C1 segment of cervical spinal cord (tissue), 14 donors: ENCODE measurements around the gene ZBTB24.
"Not testable (repeated sequence)": the region's sequence is repeated elsewhere in the genome, so short reads cannot be mapped to it uniquely, and the experiment has no call there.

Source experiments
- DNase-seq, 14 donors: peaks; one replicate each; lab custom pipeline; 2025; lab: John Stamatoyannopoulos, UW

Gene ZBTB24

DNA sequence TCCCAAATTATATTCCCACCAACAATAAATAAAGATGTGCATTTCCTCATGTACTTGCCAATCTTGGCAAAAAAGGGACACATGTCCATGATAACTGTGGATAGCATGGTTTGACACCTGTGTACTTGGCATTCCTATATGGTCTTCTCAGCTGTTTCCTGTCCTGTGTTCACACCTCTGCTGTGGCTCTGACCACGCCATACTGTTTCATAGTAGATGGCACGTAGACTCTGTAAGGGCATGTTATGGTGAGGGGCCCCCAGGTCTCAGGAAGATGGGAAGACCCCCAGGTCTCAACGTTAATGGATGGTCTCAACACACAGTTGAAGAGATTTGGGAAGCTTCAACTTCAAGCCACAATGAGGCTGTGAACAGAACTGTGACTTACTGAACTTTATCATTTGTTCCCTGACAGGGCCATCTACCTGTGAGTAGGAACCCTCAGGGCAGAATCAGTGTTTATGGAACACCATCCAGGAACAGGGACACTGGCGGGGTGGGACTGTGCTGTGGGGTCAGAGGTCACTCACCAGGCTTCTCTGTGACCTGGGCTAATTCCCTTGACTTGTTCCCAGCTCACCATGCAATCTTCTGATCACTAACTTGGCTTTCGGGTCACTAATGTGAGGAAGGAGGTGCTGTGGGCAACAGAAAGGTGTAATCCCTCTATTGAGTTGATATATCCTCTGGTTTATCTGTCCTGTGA is 11.8 kb downstream of the ZBTB24 start:
- DNase-seq = no peak

DNA sequence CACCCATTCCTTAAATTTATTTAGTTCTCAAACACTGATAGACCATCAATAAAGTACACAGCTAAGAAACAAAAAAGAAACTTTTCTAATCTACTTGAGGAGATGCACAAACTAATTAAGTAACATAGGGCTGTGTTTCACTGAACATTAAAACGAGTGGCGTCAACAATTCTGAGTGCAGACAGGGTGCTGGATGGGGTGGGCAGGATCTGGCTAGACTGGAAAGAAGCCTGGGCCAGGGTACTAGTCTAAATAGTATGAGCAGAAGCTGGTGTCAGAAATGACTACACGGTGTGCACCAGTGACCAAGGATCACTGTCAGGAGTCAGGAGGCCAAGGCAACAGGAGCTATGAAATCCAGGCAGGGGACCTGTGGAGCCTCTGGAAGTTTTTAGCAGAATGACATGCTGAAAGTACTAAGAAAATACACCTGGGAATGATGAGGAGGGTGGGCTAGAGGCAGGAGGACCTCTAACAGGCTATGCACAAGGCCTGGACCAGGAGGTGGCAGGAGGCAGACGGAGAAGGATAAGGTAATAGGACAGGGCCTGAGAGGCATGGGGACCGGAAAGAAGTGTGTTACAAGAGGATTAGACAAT is 13.3 kb downstream of the ZBTB24 start:
- no peak for DNase-seq

DNA sequence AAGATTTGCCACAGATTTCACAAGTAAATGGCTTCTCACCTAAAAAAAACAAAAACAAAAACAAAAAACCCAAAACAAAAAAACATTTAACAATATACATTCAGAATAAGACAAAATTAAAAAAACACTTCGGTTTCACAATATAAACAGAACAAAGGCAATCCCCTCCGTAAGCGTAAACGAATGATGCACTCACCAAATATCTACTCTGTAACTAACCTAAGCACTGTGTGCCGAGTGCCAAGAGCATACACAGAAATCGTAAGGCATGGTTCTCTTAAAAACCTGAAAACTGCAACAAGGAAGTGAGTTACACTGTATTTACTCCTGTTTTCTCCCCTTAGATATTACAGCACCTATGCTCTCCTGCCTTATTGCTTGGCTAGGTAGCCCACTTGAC is 15.3 kb downstream of the ZBTB24 start:
- DNase-seq = no peak

DNA sequence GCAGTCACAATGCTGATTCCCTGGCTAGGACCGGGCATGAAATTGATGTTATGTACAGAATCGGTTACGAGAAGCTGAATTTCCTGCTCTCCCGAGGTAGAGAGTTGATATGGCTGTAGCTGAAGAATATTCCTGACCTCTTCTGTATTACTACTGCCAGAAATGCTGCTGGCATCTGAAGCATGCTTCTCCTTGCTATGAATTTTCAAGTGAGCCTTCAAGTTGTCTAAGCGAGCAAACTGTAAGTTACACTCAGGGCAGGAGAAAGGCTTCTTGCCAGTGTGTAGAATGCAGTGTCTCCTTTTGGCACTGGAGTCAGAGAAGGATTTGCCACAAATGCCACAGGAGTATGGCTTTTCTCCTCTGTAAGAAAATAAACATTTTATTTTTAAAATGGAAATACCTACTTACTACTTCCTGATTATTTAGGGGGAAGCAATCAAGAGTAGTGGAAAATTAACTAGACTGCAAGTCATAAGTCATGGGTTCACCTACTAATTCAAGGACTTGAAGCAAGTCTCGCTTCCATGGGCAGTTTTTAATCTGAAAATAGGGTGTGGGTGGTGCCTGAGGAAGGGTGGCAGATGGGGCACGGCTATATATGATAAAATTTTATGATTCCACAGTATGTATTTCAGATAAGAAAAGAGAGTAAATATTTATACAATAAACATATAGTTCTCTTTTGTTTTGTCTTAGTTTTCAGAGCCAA is 16.7 kb downstream of the ZBTB24 start:
- no peak for DNase-seq

DNA sequence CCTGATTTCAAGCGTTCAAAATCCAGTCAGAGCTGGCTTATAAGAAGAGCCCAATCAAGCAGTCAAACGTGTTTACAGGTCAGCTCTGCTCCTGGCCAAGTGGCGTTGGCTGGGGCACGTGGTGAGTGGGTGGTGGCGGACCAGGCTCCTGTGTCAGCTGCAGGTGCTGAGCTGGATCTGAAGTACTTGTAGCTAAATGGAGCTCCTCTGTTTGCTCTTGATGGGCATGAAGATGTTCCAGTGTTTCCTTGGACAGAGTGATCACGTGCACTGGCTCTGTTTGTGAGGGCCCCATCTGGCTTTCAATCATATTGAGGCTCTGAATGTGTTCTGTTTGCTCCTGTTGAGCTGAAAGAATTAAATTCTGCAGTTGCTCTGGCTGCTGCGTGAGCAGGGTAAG is 17.2 kb downstream of the ZBTB24 start:
- DNase-seq = peak in 10 of 14 donors; percentile 21 to 62 (median 45)

DNA sequence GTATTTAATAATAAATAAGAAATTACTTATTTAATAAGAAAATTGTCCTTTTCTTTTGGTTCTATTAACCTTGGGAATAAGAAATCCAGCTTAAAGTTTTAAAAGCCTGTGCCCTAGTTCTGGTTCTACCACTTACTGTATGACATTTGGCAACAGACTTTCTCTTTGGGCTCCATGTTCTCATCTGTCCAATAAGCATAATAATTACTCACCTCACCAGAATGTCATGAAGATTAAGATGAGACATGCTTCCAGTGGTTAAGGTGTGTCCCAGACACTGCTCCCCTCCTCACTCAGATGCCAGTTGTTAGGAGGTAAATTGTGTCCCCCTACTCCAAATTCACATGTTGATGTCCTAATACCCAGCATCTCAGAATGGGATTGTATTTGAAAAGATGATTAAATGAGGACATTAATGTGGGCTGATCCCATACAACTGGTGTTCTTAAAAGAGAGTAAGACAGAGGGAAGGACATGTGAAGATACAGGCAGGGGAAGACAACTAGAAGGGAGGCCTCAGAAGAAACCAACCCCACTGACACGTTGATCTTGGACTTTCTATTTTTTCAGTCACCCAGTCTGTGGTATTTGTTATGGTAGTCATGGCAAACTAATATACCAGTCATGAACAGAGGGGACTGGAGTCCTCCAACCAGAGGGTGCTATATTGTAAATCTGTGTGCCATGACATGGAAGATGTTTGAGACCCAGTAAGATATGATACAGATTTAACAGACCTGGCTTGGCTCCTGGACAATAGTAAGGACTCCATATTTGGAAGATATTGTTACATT is 21.1 kb downstream of the ZBTB24 start:
- DNase-seq = no peak

DNA sequence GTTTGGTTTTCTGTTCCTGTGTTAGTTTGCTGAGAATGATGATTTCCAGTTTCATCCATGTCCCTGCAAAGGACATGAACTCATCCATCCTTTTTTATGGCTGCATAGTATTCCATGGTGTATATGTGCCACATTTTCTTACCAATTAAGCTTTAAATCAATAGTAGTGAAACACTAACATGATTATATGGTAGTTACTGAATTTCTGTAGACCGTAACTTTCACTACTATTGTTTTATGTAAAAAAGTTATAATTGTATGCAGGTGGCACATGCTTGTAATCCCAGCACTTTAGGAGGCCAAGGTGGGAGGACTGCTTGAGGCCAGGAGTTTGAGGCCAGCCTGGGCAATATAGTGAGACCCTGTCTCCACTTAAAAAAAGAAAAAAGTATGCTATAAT is 21.8 kb downstream of the ZBTB24 start:
- DNase-seq = not testable (repeated sequence)

DNA sequence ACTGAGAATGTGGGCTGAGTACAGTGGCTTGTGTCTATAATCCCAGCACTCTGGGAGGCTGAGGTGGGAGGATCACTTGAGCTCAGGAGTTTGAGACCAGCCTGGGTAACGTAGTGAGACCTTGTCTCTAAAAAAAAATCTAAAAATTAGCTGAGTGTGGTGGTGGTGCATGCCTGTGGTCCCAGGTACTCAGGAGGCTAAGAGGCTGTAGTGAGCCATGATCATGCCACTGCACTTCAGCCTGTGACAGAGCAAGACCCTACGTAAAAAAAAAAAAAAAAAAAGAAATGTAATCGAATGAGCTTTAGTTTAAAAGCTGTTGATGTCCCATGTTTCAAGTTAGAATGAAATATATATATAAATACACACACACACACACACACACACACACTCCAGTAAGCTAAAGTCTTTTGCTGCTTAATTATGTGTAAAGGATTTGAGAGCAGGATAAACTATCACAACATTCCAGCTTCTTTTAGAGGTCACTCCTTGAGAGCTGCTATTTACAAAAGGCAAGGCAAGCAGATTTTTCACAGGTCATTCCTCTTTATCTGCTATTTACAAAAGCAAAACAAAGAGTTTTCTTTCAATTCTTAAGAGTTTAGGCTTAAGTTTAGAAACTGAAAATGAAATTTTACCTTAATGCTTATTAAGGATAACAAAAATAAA is 22.7 kb downstream of the ZBTB24 start:
- DNase-seq = no peak

DNA sequence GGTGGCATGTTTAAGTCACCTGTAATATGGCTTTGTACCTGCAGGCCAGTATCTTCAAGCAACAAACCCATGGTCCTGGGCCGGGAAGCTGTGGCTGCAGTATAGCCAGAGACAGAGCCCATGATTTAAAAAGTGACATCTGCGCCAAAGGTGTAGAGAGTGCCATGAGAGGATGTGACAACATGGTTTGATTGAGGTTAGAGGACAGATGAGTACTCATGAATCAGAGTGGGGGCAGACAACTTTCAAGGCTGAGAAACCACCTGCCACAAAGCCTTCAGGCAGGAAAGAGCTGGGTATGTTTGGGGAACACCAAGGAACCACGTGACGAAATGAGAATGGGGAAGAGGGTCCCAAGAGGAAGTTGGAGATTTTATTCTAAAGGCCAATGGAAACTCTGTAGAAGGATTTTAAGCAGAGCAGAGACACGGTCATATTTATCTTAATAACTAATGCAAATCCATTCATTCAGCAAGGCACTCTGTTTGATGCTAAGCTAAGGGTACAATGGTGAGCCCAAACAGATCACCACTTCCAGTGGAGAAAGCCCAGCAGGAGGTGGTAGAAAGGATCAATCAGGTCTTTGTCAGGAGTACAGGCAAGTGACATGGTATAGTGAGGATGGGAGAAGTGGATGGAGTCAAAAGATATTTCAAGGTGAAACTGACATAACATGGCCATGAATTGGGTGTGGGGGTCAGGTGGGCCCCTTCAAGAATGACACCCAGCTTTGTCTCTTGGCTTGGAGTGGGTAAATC is 24.1 kb downstream of the ZBTB24 start:
- DNase-seq = peak in 1 of 14 donors; percentile 14

DNA sequence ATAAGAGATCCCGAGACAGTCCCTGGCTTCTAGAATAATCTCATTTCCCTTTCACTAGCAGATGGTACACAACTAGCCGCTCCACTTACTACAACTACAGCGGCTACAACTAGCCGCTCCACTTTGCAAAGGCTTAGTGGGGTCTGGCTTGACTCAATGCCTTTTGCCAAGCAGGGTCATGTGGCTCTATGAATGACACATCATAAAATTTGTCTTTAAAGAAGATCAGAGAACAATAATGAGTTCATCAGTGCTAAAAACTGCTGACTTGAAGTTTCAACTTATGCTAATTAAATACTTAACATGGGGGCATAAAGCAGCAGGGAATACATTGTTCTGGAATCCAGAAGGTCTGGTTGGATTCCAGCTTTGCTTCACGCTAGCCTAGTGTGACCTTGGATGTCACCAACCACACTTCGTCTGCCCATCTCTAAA is 25.4 kb downstream of the ZBTB24 start:
- DNase-seq = no peak

DNA sequence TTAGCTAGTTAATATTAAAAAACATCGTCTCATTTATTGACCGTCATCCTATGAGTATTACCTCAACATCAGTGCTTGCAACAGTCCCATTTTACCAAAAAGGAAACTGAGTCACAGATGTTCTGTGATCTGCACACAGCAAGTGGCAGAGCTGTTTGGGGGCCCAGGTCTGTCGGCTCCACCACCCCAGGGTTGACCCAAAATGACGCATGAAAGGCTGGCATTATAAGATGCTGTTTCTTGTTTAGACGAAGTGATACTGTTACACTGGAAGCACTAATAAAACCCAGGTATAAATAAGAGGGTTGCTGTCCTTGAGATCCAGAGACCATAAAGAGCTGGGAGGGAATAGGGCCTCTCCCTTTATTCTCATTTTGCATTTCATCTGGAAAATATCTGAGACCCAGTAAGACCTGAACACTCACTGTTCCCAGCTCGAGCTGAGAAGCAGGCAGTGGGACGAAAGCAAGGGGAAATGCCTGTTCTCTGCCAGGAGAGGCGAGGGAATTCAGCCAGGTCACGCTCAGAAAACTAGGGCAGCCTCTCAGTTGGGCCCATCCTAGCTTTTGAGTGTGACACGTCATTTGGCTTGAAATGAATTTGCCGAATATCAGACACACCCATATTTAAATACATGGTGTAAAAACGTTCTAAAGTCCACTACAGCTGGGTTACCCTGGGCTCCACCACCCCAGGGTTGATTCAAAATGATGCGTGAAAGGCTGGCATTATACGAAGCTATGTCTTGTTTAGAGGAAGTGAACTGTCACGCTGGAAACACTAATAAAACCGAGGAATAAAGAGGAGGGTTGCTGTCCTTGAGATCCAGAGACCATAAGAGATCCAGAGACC is 26.1 kb downstream of the ZBTB24 start:
- peak in 10 of 14 donors; percentile 14 to 86 (median 34) for DNase-seq

DNA sequence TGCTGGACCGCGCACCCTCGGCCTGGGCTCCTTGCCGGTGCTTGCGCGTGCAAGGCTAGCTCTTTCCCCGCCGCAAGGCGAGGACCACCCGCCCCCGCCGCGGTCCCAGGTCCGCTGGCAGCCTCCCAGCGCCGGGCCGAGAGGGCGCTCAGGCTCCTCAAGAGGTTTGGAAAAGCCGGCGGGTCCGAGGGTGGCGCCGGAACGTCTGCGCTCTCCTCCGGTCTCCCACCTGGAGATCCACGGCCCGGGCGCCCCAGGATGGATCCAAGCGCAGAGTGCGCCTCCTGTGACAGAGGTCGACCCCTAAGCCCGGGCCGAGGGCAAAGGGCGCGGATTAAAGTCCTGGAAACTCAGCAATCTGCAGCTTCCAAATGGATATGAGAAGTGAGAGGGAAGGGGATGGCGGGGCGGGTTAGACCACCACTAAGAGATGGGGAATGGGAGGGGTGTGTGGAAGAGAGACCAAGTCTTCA is 26.9 kb downstream of the ZBTB24 start:
- DNase-seq = peak in 2 of 14 donors; percentile 46 to 65

DNA sequence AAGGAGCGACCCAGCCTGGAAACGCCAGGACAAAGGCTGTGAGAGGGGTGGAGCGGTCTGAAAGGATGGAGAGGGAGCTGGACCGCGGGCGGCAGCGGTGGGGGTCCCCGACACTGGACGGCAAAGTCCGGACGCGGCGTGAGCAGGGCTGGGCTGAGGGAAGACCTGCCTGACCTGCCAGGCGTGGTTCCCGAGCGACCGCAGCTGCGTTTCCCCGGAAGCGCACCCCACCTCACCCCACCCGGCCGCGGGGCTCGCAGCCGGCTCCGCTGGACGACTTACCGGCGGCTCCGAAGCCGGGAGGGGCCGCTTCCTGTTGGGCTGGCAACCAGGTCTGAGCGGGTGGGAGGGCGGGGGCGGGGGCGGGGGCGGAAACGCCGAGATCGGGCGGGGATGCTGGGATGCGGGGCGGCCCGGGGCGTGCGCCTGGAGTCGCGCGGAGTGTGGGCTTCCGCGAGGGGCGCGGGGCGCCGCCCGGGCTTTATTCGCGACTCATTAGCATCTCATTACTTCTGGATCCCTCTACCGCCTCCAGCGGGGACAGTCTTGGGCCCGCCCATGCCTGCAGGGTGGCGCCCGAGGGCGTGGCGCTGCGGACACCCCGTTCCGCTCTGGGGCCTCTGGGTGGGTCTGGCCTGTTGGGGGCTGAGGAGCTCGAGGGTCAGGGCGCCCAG is 27.4 kb downstream of the ZBTB24 start, which contains the start of gene MICAL1:
Gene MICAL1, minus strand, starts transcription at position 336 of the 674 bp plus-strand sequence. CDS start 1,576 bp downstream, outside the sequence.
- DNase-seq = peak in 11 of 14 donors; percentile 26 to 70 (median 56)

DNA sequence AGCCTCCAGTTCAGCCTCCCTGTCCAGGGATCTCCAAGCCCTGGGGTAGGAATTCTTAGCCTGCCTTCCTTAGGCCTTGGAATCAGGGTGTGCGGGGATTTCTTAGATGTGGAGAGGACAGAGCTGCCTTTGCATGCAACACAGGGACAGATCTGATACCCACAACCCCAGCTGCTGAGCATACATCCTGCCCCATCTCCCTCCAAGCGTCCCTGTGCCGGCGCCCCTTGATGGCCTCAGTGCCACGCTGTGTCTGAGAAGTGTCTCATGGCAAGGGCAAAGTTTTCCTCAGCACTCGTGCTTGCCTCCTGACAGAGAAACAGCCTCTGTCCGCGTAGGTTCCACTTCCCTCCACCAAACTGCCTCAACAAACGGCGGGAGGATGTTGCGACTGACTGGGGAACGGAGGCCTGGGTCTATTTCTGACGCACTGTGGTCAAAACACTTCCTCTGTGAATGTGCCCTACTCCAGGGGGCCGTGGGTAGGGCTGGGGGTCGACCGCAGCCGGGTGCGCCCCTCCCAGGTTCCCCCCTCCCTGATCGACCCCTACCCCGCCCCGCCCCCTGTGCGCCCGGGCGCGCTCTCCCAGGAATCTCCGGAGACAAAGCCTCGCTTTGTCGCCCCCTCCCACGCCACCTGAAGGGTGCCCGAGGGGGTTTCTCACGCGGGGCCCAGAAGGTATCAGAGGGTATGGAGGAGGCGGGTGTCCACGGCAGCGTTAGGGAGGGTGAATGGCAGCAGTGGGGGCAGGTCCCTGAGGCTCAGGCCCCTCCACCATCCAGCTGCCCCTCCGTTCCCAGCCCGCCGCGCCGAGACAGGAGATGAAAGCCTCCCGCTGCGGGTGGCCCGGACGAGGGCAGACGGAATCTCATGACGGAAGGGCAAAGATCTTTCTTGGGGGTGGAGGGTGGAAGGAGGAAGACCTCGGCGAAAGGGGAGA is 28.3 kb downstream of the ZBTB24 start:
- peak in 12 of 14 donors; percentile 26 to 63 (median 46) for DNase-seq

DNA sequence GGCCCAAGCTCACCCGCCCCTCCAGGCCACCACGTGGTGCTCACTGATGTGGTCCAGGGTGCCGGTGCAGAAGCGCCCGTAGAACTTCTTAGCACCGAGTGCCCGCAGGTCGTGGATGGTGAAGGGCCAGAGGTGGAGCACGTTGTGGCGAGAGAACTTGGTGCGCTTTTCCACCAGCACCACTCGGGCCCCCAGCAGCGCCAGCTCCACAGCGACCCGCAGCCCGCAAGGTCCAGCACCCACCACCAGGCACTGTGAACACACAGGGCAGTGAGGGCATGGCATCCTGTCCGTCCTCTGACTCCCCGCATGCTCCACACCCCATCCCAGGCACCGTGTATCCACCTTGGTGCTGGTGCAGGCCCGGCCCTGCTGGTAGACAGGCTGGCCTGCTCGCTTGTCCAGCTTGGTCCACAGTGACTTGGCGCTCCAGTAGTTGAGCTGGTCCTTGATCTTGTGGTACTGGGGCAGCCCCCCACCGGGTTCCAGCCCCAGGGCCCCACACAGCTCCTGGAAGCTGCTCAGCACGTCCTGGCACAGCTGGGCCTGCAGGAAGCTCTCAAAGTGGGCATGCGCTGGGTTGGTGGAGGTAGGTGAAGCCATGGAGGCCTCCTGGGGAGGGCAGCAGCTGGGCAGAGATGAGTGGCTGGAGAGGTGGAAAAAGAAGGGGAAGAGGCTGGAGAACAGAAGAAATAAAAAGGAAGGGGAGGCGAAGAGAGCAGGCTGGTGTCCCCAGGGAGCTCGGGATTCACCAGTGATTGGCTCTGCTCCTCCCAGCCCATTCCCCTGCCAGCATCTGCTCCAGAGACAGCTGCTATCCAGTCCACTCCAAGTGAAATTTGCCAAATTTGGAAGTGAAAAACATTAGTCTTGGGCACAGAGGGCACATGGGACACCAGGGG is 29.2 kb downstream of the ZBTB24 start:
- DNase-seq = no peak

DNA sequence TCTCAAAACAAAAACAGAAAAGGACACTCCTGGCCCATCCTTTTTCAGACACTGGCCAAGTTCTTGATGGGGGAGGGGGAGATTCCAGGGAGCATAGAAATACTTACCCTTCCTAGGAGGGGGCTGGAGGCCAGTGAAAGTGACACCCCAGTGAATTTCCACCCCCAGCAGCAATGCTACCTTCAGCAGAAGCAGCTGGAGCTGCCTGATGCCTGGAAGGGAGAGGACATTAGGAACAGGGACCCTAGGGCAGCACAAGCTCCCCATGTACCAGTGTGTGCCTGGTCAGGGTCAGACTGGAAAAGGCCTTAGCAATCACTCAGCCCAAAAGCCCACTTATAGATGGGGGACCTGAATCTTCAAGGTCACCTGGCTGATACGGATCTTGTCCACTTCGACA is 29.9 kb downstream of the ZBTB24 start:
- no peak for DNase-seq

DNA sequence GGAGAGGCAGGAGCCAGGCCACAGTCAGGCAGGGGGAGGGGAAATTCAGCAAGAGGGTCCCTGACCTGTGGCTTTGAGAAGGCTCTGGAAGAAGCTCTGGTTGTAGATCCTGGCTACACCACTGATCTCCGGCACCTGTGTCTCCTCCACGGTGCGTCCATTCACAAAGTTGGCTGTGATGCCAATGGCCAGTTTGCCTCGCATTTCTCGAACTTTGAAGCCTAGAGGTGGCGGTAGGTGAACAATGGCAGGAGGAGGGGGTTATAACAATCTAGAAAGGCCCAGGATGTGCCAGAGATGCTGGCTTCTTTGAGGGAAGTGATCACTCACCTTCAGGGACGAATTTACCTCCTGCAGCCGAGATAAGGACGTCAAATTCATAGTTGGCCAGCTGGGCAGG is 30.8 kb downstream of the ZBTB24 start:
- DNase-seq = no peak
